Epidermal melanocyte (primary cell): ENCODE measurements around the gene KLF3.

Experiments
- DNase-seq: peaks from one replicate; pipeline ENCODE4 v3.0.0; 2011; ENCODE audit warnings: low spot score; ENCODE audit not compliant: insufficient read length

KLF3 gene

DNA sequence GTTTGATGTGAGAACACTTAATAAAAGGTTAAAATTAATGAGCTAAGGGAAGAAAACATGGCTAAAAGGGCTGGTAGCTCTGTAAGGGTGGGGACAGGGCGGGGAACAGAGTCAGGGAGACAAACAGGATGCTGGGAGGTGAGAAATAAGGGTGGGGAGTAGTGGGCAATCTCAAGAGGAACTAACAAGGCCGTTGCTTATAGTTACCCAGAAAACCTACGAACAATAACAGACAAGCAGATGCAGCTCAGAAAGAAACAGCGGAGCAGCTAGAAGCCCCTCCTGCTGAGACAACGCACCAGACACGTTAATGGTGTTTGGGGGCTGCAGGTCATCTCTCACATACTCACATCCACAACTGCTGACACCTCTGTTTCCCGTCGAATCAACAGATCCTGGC lies 9.7 kb upstream of the KLF3 start:
- DNase-seq: no peak

DNA sequence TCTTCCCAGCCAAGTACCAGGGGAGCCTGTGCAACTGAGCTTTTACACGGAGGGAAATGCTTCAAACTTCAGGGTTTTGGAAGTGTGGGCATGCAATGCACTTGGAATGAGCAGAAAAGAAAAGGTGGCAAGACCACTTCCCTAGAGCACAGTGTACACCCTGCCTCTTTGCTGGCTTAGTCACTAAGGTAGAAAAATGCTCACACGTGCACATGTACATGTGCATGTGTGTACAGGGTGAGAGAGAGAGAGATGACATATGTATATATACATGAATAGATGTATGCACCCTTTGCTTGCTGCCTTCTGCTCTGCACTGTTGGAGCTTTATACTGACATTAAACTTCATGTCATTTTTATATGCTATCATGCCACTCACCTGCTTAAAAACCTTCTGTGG lies 7.9 kb upstream of the KLF3 start:
- DNase-seq: no peak

DNA sequence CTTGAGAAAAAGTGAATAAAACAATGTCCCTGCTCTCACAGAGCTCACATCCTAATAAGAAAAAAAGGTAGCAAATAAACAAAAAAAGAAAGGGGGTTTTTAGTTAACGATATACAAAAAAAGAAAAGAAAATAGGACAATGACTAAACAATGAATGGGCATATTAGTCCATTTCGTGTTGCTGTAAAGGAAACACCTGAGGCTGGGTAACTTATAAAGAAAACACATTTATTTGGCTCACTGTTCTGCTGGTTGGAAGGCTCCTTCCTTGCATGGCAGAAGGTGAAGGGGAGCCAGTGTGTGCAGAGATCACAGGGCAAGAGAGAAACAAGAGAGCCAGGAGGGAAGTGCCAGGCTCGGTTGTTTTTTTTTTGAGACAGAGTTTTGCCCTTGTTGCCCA lies 4.7 kb upstream of the KLF3 start:
- no peak for DNase-seq

- DNase-seq: no peak
These were observed 3.2 kb upstream of the KLF3 start for GRCh38 chr4:38660838-38661237.

- DNase-seq: no peak
These were observed 2.6 kb upstream of the KLF3 start for GRCh38 chr4:38661371-38661770.

DNA sequence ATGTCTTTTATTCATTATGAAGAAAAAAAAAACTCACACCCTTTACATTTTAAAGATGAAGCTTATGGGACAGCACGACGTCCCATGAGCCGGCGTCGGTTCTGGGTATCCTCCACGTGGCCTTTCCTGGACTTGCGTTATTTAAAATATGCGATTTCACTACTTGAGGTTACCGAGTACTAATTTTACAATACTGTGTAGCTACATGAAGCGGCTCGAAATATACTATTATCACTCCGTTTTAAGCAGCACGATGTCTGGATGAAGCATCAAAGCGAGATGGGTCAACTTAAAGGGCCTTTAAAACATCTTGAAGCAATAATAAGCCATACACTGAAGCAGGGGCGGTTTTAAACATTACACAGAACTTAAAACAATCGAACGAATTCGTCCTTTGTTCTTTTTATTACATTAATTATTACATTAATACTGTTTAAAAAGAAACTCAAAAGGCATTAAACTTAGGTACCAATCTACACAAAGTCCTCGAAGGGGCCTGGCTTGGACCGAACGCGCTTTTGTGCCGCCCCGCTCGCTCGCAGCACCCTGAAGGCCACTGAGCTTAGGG lies 1.4 kb upstream of the KLF3 start:
- DNase-seq: no peak

DNA sequence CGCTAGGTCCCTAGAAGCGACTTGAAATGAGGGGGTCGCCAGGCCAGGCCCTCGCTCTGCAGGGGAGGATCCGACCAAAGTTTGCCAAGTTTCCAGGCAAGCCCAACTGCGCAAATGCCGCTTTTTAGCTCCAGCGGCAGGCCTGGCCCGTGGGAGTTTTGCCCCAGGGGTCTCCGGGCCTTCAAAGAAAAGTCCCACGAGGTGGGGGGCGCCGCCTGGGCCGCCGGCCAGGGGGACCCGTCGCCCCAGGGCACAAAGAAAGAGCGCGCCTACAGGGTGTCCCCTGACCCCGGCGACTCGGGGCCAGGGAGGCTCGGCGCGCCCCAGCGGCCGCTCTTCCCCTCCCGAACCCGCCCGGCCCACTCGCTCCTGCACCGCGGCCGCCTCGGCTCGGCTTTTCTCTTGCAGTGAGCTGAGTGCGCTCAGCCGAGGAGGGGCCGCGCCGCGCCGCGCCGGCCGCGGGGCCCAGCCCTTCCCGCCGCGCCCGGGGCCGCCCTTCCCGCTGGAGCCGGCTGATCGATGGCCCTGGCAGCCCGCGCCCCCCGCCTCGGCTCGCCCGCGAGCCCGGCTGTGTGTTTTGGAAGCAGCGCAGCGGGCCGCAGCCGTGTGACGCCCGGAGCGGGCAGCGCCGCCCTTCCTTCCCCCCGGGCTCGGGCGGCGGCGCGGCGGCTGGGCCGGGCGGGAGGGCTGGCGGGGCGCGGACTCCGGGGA lies 754 bp upstream of the KLF3 start:
- no peak for DNase-seq

GRCh38 chr4:38664706-38665401 lies 855 bp downstream of the KLF3 start:
- DNase-seq: no peak

DNA sequence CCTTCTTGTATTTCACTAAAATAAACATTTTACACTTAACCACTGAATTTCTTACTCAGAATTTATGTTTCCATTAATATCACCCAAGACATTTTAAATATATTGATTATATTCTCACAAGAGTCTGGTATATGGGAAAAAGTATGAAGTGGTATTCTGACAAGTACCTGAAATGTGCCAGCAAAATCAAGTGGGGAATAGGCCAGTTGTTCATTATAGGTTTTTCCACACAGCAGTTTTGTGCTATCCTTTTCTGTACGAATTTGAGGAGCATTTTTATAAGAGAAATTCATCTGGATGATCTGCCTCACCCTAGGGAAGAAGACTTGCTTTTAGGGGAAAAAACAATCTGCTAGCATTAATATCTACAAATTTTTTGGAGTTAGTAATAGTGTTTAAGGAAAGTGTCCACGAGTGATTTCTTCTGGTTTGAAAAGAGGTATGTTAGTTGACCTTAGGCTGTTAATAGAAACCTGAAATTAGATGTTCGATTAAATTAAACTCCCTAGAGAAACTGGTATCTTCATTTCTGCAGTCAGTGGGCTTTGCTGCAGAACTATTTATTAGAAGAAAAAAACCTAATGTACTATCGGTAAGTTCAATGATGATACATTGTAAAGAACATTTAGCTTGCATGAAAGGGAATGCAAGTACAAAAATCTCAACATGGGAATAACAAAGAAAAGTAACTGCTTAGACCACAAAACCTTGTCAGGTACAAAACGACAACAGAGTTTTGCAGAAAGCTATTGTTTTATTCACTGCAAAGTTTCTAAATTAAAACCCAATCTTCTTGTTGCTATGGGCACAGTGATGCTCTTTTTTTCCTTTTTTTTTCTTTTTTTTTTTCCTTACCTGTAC lies 1.8 kb downstream of the KLF3 start:
- no peak for DNase-seq

GRCh38 chr4:38666766-38667084 lies 2.7 kb downstream of the KLF3 start:
- DNase-seq: no peak

- DNase-seq: peak; percentile 82
These were observed 3.3 kb downstream of the KLF3 start for GRCh38 chr4:38667085-38667893.

DNA sequence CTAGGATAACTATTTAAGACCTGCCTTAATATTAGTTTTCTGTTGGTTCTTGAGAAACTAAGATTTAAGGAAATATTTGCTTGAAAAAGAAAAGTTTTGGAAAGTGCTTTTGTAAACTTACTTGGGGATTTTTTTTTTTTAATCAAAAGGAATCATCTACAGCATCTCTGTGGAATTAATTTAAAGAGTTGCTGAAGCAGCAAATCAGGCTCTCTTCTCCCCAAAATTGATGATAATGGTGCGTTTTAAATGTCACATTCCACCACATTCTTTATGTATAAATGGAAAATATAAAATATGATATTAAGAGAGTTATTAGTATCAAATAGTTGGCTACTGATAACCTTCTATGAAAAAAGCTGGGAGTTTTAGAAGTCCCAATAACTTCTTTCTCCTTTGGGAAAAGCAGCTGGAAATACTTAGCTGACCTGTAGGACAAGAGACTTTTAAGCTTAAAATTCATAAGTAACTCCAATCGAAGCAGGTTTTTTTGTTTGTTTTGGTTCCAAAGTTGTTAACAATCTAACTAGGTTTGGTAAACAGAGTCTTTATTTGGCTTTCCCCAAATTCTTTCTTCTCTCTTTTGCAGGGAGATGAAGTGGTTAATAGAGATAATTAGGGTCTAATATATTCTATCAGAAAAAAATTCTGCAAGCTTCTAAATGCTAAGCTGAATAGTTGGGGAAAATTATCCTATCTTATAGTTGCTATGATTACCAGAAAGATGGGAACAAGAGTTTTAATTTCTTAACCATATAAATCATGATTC lies 4.4 kb downstream of the KLF3 start:
- DNase-seq: no peak

DNA sequence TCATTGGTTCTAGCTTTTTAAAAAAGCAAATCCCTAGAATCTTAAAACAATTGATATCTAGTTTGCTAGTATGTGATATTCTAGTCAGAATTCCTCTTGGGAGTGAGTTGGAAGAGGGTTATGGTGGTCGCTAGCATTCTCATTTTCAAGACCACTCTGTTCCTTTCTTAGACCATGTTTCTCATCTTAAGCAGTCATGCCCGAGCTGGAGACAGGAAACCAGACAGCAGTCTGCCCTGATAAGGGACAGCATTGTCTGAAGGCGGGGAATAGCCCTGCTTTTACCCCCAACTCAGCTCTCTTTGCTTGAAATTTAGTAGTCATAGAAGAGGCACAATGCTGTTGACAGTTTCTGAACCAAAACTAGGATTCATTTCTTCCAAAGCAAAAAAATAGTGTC lies 5.2 kb downstream of the KLF3 start:
- no peak for DNase-seq

DNA sequence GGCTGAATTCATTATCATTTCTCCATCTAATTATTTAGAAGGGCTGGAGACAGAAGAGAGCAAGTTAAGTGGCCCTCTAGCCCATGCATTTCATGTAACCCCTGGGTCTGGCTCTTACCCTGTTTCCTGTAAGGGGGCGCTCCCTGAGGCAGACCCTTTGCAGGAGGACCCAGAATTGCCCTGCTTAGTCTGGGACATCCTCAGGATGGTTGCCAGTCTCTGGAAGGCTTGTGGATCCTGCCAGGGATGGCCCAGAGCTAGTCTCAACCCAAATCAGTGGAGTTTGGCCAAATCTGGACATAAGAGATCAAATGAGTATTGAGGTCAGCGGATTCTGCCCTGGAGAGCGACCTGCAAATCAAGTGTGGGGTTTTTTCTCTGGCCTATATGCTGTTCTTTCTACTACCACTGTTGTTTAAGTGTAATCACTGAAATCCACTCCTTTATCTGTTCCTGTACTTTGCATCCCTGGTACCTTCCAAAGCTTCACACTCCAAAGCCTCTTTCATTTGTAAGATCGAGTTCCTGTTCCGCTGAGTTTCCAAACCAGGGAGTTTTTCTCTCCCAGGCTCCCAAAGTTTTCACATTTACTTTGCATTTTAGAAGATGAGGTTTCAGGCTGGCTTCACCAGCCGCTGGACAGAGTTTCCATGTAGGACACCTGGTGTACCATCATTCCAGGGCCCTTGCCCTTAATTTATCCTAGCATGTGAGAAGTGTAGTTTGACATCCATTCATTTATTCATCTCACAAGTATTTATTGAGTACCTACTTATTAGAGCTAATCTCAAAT lies 6.3 kb downstream of the KLF3 start:
- no peak for DNase-seq

GRCh38 chr4:38670939-38671591 lies 7.1 kb downstream of the KLF3 start:
- no peak for DNase-seq

DNA sequence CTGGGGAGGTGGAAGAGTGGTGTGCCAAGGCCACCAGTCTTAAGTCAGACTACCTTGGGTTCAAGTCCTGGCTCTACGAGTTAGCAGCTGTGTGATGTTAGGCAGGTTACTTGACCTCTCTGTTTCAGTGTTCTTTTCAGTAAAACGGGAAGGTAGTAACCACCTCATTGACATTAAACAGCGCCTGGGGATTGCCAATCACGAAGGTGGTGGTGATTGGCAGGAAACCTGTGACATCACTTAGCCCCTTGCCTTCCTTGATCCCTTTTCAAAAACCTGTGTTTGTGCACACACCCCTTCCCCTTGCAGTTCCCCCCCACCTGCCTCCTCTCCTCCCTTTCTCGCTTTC lies 7.6 kb downstream of the KLF3 start:
- no peak for DNase-seq

DNA sequence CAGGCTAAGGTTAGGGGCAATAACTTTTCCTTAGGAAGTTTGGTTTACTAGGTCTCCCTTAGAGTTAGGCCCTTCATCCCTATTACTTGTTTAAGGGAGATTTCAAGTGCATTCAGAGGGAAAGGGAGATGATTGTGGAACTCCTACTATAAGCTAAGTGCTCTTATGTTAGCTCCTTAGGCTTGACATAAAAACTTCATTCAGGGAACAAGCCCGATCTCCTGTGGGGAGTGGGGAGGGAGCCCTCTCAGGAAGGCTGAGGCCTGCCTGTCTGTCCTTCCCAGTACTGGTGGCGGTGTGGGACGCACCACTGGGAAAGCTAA lies 8.0 kb downstream of the KLF3 start:
- DNase-seq: no peak

GRCh38 chr4:38672397-38673129 lies 8.6 kb downstream of the KLF3 start:
- no peak for DNase-seq
